Measurements from ENCODE around the gene SPR. TPM values are rescaled to one million over a fixed set of nuclear protein-coding genes. Genes with fewer than 3 reads are reported as not detected.

SPR gene
- total and polyA plus RNA-seq, 9 of the 15 experiments (the other 6 are each of a cell fraction or from before 2014, with no cell fraction given): 7.7 to 38.3 (median 26.3) TPM

DNA sequence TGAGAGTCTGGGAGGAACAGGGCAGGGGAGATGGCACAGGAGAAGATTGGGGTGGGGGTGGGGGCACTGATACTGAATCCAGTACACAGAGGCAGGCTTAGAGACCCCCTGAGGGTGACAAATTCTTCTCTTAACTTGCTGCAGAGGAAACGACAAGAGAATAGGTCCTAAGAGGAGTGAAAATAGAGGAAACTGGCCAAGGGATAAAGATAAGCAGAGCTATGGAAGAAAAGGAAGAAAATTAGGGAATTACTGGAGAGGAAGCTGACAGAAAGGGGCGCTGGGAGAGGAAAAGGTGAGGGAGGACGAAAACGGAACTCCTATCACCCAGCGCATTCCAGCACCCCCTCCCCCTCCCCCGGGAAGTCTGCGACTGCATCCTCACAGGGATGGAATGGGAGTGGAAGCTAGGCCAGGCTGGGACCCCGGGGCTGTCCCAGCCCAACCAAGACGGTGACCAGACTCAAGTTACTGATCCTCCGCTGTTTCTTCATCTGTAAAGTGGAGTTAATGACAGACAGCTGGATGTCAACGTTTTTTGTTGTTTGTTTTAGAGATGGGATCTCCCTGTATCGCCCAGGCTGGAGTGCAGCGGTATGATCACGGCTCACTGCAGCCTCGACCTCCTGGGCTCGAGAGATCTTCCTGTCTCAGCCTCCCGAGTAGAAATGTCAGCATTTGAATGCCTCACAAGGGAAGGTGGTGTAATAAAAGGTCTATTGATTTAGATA, 27.5 kb downstream of the SPR start:
- Histone ChIP-seq H2AFZ (ENCODE audit: low read depth, low read length) (no peak overlapping the region), H4K20me1 (replicated peaks; ENCODE audit: control insufficient read depth, insufficient read depth, low read length) (peaks cover 24% of the 10 kb centered on the region; the same call in 1 of the 2 replicates), H3K36me3 (ENCODE audit: control insufficient read depth, insufficient read depth, low read length) (no peaks in the 10 kb centered on the region), H3K27me3 (ENCODE audit: control insufficient read depth in 2 of 2, insufficient read depth in 2 of 2, low read length in 2 of 2) (peaks cover 50 to 58% of the 10 kb centered on the region in 2 experiments), H3K9me3 (replicated peaks; ENCODE audit: control insufficient read depth, insufficient read depth, low read depth, low read length) (no peaks in the 10 kb centered on the region), H3K4me2 (ENCODE audit: insufficient read depth, low read length) (no peak overlapping the region), H3K4me3 (no peak overlapping the region), H3K9me1 (ENCODE audit: control insufficient read depth, insufficient read depth, low read length) (no peaks in the 10 kb centered on the region), H3K27ac (ENCODE audit: extremely low read depth, low read depth, low read length) (no peak overlapping the region), H3K79me2 (ENCODE audit: control insufficient read depth, insufficient read depth, low read length) (no peaks in the 10 kb centered on the region), H3K9ac (ENCODE audit: insufficient read depth in 1 of 2, low read depth in 2 of 2, low read length in 2 of 2) (0 out of 4 replicates have a peak overlapping the region, but pooled peaks of 1 of the 2 experiments have one; percentile 39), H3K4me1 (replicated peaks in 1 of 2; ENCODE audit: control insufficient read depth in 2 of 2, insufficient read depth in 2 of 2, low read length in 2 of 2) (peaks cover 0 to 40% of the 10 kb centered on the region in 2 experiments; a peak in 3 of 5 replicates)
- FAIRE-seq (peak; percentile 48), DNase-seq (ENCODE audit: extremely low read depth in 1 of 4, low spot score in 3 of 4) (no peak), ATAC-seq (no peak)
- intact Hi-C loops (cut with micrococcal nuclease): no loop called here
- in situ Hi-C loops (cut with MboI): no loop called here
- POLR2A ChIA-PET: interaction anchor here (0.6 to 1.2 kb wide), 2 partner anchors 8 to 170 kb away, joined by 3 read pairs; no protein-coding TSS in a partner anchor
- BruUV-seq (replicated peaks): no TSS peak
- WGBS (ENCODE audit: insufficient coverage, low coverage, missing lambda C conversion rate): under 1% methylated on average over 16 of the region's 17 CpGs
- CTCF ChIA-PET (ENCODE audit: low intra/inter-chr PET ratio): no interaction called here
- TF ChIP-seq NBN (IDR thresholded peaks at IDR 0.05; ENCODE audit: low read depth): no peak
- peak in 1 of 2 experiments; percentile 48; a peak in 1 of 4 replicates for TF ChIP-seq KDM1A (IDR thresholded peaks at IDR 0.05)
- TF ChIP-seq NR3C1 (CRISPR knock-in tag; IDR thresholded peaks at IDR 0.05): no peak
- no peak for TF ChIP-seq EP400 (IDR thresholded peaks at IDR 0.05)
- TF ChIP-seq, protein P1, sequence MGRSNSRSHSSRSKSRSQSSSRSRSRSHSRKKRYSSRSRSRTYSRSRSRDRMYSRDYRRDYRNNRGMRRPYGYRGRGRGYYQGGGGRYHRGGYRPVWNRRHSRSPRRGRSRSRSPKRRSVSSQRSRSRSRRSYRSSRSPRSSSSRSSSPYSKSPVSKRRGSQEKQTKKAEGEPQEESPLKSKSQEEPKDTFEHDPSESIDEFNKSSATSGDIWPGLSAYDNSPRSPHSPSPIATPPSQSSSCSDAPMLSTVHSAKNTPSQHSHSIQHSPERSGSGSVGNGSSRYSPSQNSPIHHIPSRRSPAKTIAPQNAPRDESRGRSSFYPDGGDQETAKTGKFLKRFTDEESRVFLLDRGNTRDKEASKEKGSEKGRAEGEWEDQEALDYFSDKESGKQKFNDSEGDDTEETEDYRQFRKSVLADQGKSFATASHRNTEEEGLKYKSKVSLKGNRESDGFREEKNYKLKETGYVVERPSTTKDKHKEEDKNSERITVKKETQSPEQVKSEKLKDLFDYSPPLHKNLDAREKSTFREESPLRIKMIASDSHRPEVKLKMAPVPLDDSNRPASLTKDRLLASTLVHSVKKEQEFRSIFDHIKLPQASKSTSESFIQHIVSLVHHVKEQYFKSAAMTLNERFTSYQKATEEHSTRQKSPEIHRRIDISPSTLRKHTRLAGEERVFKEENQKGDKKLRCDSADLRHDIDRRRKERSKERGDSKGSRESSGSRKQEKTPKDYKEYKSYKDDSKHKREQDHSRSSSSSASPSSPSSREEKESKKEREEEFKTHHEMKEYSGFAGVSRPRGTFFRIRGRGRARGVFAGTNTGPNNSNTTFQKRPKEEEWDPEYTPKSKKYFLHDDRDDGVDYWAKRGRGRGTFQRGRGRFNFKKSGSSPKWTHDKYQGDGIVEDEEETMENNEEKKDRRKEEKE (IDR thresholded peaks at IDR 0.05; ENCODE audit: borderline replicate concordance in 1 of 2, control insufficient read depth in 1 of 2, low read depth in 2 of 2, low read length in 1 of 2): no peak
- 0 out of 2 replicates have a peak, but pooled peaks have one; percentile 30 for TF ChIP-seq ZNF444 (CRISPR knock-in tag; IDR thresholded peaks at IDR 0.05)
- TF ChIP-seq FOXA3 (CRISPR knock-in tag; conservative IDR thresholded peaks at IDR 0.05 in 1 of 2, IDR thresholded peaks at IDR 0.05 in 1 of 2): peak; percentile 56 to 75; a peak in 3 of 4 replicates
- TF ChIP-seq MCM5 (IDR thresholded peaks at IDR 0.05; ENCODE audit: low read depth): no peak
- TF ChIP-seq, protein P2, sequence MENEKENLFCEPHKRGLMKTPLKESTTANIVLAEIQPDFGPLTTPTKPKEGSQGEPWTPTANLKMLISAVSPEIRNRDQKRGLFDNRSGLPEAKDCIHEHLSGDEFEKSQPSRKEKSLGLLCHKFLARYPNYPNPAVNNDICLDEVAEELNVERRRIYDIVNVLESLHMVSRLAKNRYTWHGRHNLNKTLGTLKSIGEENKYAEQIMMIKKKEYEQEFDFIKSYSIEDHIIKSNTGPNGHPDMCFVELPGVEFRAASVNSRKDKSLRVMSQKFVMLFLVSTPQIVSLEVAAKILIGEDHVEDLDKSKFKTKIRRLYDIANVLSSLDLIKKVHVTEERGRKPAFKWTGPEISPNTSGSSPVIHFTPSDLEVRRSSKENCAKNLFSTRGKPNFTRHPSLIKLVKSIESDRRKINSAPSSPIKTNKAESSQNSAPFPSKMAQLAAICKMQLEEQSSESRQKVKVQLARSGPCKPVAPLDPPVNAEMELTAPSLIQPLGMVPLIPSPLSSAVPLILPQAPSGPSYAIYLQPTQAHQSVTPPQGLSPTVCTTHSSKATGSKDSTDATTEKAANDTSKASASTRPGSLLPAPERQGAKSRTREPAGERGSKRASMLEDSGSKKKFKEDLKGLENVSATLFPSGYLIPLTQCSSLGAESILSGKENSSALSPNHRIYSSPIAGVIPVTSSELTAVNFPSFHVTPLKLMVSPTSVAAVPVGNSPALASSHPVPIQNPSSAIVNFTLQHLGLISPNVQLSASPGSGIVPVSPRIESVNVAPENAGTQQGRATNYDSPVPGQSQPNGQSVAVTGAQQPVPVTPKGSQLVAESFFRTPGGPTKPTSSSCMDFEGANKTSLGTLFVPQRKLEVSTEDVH (IDR thresholded peaks at IDR 0.05; ENCODE audit: low read depth, partially characterized antibody): no peak
- TF ChIP-seq, protein P3, sequence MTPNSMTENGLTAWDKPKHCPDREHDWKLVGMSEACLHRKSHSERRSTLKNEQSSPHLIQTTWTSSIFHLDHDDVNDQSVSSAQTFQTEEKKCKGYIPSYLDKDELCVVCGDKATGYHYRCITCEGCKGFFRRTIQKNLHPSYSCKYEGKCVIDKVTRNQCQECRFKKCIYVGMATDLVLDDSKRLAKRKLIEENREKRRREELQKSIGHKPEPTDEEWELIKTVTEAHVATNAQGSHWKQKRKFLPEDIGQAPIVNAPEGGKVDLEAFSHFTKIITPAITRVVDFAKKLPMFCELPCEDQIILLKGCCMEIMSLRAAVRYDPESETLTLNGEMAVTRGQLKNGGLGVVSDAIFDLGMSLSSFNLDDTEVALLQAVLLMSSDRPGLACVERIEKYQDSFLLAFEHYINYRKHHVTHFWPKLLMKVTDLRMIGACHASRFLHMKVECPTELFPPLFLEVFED (CRISPR knock-in tag; conservative IDR thresholded peaks at IDR 0.05): no peak
- TF ChIP-seq HSF4 (CRISPR knock-in tag; IDR thresholded peaks at IDR 0.05; ENCODE audit: borderline replicate concordance): no peak
- TF ChIP-seq BDP1 (IDR thresholded peaks at IDR 0.05; ENCODE audit: insufficient read depth, insufficient read length): no peak

All from K562 (cell line).